ENCODE measurements around the gene RTN4RL1.
"Not testable (repeated sequence)": the region's sequence is repeated elsewhere in the genome, so short reads cannot be mapped to it uniquely, and the experiment has no call there.

Gene RTN4RL1

DNA sequence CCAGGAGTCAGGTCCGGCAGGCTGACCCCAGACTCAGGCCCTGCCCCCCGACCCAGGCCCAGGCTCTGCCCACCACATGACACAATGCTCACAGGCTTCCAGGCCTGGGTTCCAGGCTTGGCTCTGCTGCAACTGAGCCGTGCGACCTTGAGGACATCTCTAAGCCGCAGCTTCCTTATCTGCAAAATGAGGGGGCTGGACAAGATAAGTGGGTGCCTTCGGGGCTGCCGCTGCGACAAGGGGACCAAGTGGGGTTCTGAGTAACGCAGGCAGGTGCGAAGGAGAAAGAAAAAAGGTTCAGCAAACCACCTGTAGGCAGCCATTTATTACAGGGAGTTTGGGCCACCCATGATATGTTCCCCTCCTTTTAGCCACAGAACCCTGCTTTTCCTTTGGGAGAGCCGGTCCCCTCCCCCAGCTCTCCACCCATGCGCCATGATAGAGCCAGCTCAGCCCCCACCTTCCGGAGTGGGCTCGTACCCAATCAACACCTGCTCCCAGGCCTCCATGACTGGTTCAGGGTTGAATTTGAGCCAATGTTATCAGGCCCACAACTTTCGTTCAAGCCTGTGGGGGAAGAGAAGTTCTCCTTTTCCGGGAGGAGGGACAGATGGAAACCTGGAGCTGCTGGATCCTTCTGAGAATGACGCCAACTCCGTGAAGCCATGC is 38.2 kb downstream of the RTN4RL1 start:
- H3K4me3 ChIP-seq (ENCODE audit: low read depth, low read length), result no peak overlapping the region
- TF ChIP-seq, protein P1, sequence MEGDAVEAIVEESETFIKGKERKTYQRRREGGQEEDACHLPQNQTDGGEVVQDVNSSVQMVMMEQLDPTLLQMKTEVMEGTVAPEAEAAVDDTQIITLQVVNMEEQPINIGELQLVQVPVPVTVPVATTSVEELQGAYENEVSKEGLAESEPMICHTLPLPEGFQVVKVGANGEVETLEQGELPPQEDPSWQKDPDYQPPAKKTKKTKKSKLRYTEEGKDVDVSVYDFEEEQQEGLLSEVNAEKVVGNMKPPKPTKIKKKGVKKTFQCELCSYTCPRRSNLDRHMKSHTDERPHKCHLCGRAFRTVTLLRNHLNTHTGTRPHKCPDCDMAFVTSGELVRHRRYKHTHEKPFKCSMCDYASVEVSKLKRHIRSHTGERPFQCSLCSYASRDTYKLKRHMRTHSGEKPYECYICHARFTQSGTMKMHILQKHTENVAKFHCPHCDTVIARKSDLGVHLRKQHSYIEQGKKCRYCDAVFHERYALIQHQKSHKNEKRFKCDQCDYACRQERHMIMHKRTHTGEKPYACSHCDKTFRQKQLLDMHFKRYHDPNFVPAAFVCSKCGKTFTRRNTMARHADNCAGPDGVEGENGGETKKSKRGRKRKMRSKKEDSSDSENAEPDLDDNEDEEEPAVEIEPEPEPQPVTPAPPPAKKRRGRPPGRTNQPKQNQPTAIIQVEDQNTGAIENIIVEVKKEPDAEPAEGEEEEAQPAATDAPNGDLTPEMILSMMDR (IDR thresholded peaks at IDR 0.05; ENCODE audit: borderline replicate concordance, insufficient read depth, low read depth, low read length), result no peak

DNA sequence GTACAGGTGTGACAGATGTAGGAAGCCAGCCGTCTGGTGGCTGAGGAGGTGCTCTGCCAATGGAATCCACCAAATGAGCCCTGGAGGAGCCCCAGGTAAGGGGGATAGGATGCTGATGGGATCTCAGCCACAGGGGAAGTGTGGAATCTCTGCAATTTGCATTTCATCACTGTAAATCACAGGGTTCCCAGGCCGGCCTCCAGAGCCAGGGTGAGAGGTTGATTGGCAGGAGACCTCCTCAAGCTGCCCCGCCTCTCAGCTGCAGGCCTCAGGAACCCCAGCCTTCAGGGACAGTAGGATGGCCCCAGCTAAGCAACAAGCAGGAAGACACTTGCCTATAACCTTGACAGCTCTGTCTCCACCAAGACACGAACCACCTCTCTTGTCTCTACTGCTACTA is 39.4 kb downstream of the RTN4RL1 start:
- TF ChIP-seq, protein P1 (IDR thresholded peaks at IDR 0.05; ENCODE audit: borderline replicate concordance, insufficient read depth, low read depth, low read length), result no peak

GRCh38 chr17:1985093-1985492 is 40.0 kb downstream of the RTN4RL1 start:
- H3K4me3 ChIP-seq (ENCODE audit: low read depth, low read length), result no peak overlapping the region
- TF ChIP-seq, protein P1 (IDR thresholded peaks at IDR 0.05; ENCODE audit: borderline replicate concordance, insufficient read depth, low read depth, low read length), result no peak

More for the DNA sequence above, 39.4 kb downstream of the RTN4RL1 start:
- no peak overlapping the region for H3K4me3 ChIP-seq (ENCODE audit: low read depth, low read length)

DNA sequence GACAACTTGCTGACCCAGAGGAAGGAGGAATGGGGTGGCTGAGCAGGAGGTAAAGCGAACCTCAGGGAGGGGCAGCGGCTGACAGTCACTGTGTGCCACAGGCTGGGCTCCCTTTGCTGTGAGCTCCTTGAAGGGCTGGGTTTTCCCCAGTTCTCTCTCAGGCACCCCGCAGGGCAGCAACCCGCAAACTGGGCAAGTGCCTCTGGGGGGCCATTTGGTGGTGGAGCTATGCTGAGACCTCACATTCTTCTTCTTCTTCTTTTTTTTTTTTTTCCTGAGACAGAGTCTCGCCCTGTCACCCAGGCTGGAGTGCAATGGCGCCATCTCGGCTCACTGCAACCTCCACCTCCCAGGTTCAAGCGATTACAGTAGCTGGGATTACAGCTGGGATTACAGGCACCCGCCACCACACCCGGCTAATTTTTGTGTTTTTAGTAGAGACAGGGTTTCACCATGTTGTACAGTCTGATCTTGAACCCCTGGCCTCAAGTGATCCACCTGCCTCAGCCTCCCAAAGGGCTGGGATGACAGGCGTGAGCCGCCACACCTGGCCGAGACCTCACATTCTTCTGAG is 42.3 kb downstream of the RTN4RL1 start:
- H3K4me3 ChIP-seq (ENCODE audit: low read depth, low read length), result not testable (repeated sequence)

DNA sequence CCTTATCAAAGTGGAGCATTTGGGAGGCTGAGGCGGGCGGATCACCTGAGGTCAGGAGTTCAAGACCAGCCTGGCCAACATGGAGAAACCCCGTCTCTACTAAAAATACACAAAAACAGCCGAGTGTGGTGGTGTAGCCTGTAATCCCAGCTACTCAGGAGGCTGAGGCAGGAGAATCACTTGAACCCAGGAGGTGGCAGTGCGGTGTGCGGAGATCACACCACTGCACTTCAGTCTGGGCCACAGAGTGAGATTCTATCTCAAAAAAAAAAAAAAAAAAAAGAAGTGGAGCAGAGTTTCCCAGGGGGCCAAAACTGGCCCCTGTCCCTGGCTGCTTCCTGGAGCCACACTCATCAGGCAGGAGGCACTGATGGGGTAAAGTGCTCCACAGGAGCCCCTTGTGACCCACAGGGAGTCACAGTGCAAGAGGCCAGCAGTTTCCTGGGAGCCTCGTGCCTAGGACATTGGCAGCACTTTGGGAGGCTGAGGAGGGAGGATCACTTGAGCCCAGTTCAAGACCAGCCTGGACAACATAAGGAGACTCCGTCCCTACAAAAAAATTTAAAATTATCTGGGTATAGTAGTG is 44.4 kb downstream of the RTN4RL1 start:
- TF ChIP-seq, protein P1 (IDR thresholded peaks at IDR 0.05; ENCODE audit: borderline replicate concordance, insufficient read depth, low read depth, low read length), result no peak
- H3K4me3 ChIP-seq (ENCODE audit: low read depth, low read length), result no peak overlapping the region

GRCh38 chr17:1979182-1979985 is 45.8 kb downstream of the RTN4RL1 start:
- H3K4me3 ChIP-seq (ENCODE audit: low read depth, low read length), result no peak overlapping the region
- TF ChIP-seq, protein P1 (IDR thresholded peaks at IDR 0.05; ENCODE audit: borderline replicate concordance, insufficient read depth, low read depth, low read length), result no peak

- no peak overlapping the region for H3K4me3 ChIP-seq (ENCODE audit: low read depth, low read length)
- TF ChIP-seq, protein P1 (IDR thresholded peaks at IDR 0.05; ENCODE audit: borderline replicate concordance, insufficient read depth, low read depth, low read length), result no peak
Measured at GRCh38 chr17:1978396-1978949, 46.7 kb downstream of the RTN4RL1 start.
